Trophoblast cell (in vitro differentiated cells and primary cell): ENCODE data around the gene ATP8A2.
"Not testable (repeated sequence)": the region's sequence is repeated elsewhere in the genome, so short reads cannot be mapped to it uniquely, and the experiment has no call there.

Experiments
- DNase-seq, 2 donors: peaks; one replicate each; pipeline ENCODE4 v3.0.0-alpha.2; 2016
- H2AFZ ChIP-seq: 2 replicates; pipeline ENCODE4 v1.6.1; 2013; ENCODE audit warnings: low read length, moderate library complexity, mild to moderate bottlenecking; ENCODE audit not compliant: insufficient read depth, poor library complexity
- H2AK5ac ChIP-seq: 2 replicates; pipeline ENCODE4 v1.6.1; 2013; ENCODE audit warnings: mild to moderate bottlenecking, low read length
- H2BK120ac ChIP-seq: 2 replicates; pipeline ENCODE4 v1.6.1; 2013; ENCODE audit warnings: low read length, mild to moderate bottlenecking, moderate library complexity; ENCODE audit not compliant: insufficient read depth, poor library complexity
- H2BK12ac ChIP-seq: 2 replicates; pipeline ENCODE4 v1.6.1; 2013; ENCODE audit warnings: mild to moderate bottlenecking, low read length, moderate library complexity
- H2BK5ac ChIP-seq: 2 replicates; pipeline ENCODE4 v1.6.1; 2013; ENCODE audit warnings: low read length, low read depth, moderate library complexity, mild to moderate bottlenecking; ENCODE audit not compliant: poor library complexity
- H3K14ac ChIP-seq: 2 replicates; pipeline ENCODE4 v1.6.1; 2013; ENCODE audit warnings: mild to moderate bottlenecking, low read length
- H3K18ac ChIP-seq: 2 replicates; pipeline ENCODE4 v1.6.1; 2013; ENCODE audit warnings: mild to moderate bottlenecking, low read length
- H3K23ac ChIP-seq: 2 replicates; pipeline ENCODE4 v1.6.1; 2013; ENCODE audit warnings: low read length
- H3K27ac ChIP-seq: 2 replicates; pipeline ENCODE4 v1.5.1; 2013; ENCODE audit warnings: low read depth, mild to moderate bottlenecking, inconsistent platforms, low read length, moderate library complexity
- H3K27me3 ChIP-seq: 2 replicates; pipeline ENCODE4 v1.6.1; 2013; ENCODE audit warnings: inconsistent platforms, mild to moderate bottlenecking, low read length, moderate library complexity; ENCODE audit not compliant: insufficient read depth
- H3K36me3 ChIP-seq, 2 experiments: 1 replicate in 1 of 2; 2 replicates in 1 of 2; pipeline ENCODE4 v1.6.1; 2013; ENCODE audit warnings: low read length in 2 of 2, mild to moderate bottlenecking in 2 of 2, moderate library complexity in 1 of 2; ENCODE audit not compliant: insufficient read depth in 2 of 2, control insufficient read depth in 1 of 2
- H3K4ac ChIP-seq: 2 replicates; pipeline ENCODE4 v1.6.1; 2013; ENCODE audit warnings: low read depth, mild to moderate bottlenecking, low read length, moderate library complexity
- H3K4me1 ChIP-seq, 2 experiments: 1 replicate in 1 of 2; 2 replicates in 1 of 2; pipeline ENCODE4 v1.6.1; 2013; ENCODE audit warnings: low read length in 2 of 2, mild to moderate bottlenecking in 2 of 2, moderate library complexity in 1 of 2; ENCODE audit not compliant: insufficient read depth in 2 of 2, control insufficient read depth in 1 of 2
- H3K4me2 ChIP-seq: 2 replicates; pipeline ENCODE4 v1.6.1; 2013; ENCODE audit warnings: inconsistent platforms, mild to moderate bottlenecking, low read length, moderate library complexity
- H3K4me3 ChIP-seq: 2 replicates; pipeline ENCODE4 v1.5.1; 2013; ENCODE audit warnings: mild to moderate bottlenecking, low read depth, low read length, inconsistent platforms
- H3K79me1 ChIP-seq: one replicate; pipeline ENCODE4 v1.6.1; 2013; ENCODE audit warnings: low read length
- H3K79me2 ChIP-seq: 2 replicates; pipeline ENCODE4 v1.6.1; 2013; ENCODE audit warnings: low read length, mild to moderate bottlenecking; ENCODE audit not compliant: control insufficient read depth, insufficient read depth, poor library complexity
- H3K9ac ChIP-seq: 2 replicates; pipeline ENCODE4 v1.6.1; 2013; ENCODE audit warnings: mild to moderate bottlenecking, low read length
- H3K9me3 ChIP-seq: 2 replicates; pipeline ENCODE4 v1.6.1; 2013; ENCODE audit warnings: low read depth, mild to moderate bottlenecking, control low read depth, inconsistent platforms, low read length; ENCODE audit not compliant: insufficient read depth
- H4K12ac ChIP-seq: 2 replicates; pipeline ENCODE4 v1.6.1; 2013; ENCODE audit warnings: low read depth, mild to moderate bottlenecking, low read length, moderate library complexity
- H4K8ac ChIP-seq: 2 replicates; pipeline ENCODE4 v1.6.1; 2013; ENCODE audit warnings: low read depth, mild to moderate bottlenecking, low read length, moderate library complexity
- H4K91ac ChIP-seq: one replicate; pipeline ENCODE4 v1.6.1; 2013; ENCODE audit warnings: low read depth, mild to moderate bottlenecking, low read length, moderate library complexity
- WGBS: extraction: QIAGEN DNeasy Blood & Tissue Kit; methylation state at CpG from one replicate; pipeline ENCODE4 v1.1.7; 2013; ENCODE audit warnings: missing lambda C conversion rate; ENCODE audit not compliant: insufficient read length, insufficient coverage; ENCODE audit errors: extremely low coverage; 5-methylcytosine and 5-hydroxymethylcytosine counted together

Gene ATP8A2

DNA sequence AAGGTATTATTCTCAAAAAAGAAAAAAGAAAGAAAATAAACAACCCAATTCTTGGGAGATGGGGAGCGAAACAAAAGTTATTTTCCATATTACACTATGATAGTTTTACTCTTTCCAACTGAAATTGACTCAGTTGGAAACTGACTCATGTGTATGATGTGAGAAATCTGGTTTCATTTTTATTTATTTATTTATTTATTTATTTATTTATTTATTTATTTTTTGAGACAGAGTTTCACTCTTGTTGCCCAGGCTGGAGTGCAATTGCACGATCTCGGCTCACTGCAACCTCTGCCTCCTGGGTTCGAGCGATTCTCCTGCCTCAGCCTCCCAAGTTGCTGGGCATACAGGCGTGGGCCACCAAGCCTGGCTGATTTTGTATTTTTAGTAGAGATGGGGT lies 11.3 kb upstream of the ATP8A2 start:
- H3K27ac ChIP-seq, H3K79me2 ChIP-seq, H4K91ac ChIP-seq, H2AK5ac ChIP-seq, H3K79me1 ChIP-seq, H4K12ac ChIP-seq, H2AFZ ChIP-seq, H3K23ac ChIP-seq, H2BK12ac ChIP-seq, H3K4me3 ChIP-seq, H2BK120ac ChIP-seq, H3K18ac ChIP-seq, H2BK5ac ChIP-seq, H3K27me3 ChIP-seq, H3K14ac ChIP-seq, H3K36me3 ChIP-seq, H4K8ac ChIP-seq, H3K4me1 ChIP-seq, H3K9me3 ChIP-seq, H3K4me2 ChIP-seq, H3K9ac ChIP-seq, H3K4ac ChIP-seq, DNase-seq: not testable (repeated sequence)
- no CpG with 5 or more reads among the region's 6 CpGs for WGBS

DNA sequence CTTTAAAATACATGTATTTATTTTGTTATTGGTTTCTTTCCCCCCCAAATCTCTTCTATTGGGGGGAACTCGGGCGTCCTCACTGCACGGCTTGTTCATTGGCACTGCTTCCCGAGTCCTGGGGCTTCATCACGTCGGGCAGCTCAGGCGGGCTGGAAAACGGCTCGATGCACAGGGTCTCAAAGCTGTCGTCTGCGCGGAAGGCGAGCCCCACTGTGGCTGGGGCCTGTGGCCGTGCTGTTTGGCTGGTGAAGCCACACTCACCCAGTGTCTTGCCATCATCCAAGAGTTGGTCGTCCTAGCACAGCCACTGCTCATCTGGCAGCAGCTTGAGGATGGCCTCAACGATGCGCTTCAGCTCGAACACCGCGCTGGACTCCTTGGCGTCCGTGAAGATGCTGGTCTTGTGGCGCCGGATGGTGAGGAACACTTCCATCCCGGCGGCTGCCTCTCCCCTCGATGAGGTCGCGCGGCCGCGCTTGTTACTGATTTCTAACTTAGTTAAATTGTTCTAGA lies 6.0 kb upstream of the ATP8A2 start:
- no CpG with 5 or more reads among the region's 32 CpGs for WGBS
- no peaks in the 10 kb centered on the region for H3K27me3 ChIP-seq
- no peak overlapping the region for H3K27ac ChIP-seq

DNA sequence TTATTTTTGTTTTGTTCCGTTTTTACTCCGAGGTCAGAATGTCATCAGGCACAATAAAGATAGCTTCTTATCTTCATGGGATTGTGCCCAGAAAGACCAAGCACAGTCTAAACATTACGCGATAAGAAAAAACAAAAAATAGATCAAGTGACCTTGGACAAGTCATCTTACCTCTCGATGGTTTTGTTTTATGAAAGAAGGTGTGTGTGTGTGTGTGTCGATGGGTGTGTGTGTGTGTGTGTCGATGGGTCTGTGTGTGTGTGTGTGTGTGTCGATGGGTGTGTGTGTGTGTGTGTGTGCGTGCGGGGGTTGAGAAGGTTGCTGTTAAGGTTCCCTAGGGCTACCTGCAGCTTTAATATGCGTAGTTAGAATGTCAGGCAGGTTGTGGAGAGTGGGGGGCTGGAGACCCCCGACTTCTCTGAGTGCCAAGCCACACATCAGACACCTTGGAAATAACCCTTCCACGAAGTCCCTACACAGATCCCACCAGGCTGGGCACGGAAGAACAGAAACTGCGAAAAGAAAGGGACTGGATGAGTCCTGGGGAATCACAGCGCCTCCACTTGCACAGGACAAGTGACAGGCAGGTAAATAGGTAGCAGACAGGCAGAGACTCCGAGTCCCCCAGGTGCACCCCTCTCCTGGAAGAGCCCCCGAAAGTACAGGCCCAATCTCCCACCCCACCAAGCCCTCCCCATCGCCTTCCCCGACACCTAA lies 458 bp upstream of the ATP8A2 start:
- no peak overlapping the region for H3K23ac ChIP-seq
- no peak overlapping the region for H2AFZ ChIP-seq
- H3K4me2 ChIP-seq = peak overlapping the region; percentile 89
- H2BK12ac ChIP-seq = no peak overlapping the region
- peaks cover 0 to 6% of the 10 kb centered on the region in 2 experiments for H3K4me1 ChIP-seq
- peaks cover 5% of the 10 kb centered on the region for H3K9me3 ChIP-seq
- H2AK5ac ChIP-seq = no peak overlapping the region
- H3K18ac ChIP-seq = no peak overlapping the region
- no peak overlapping the region for H4K91ac ChIP-seq
- no peak overlapping the region for H4K12ac ChIP-seq
- H3K4me3 ChIP-seq = peak overlapping the region; percentile 64
- no CpG with 5 or more reads among the region's 20 CpGs for WGBS
- no peak for DNase-seq
- H2BK5ac ChIP-seq = no peak overlapping the region
- no peak overlapping the region for H3K14ac ChIP-seq
- H3K27ac ChIP-seq = no peak overlapping the region
- no peak overlapping the region for H4K8ac ChIP-seq
- no peak overlapping the region for H2BK120ac ChIP-seq
- no peak overlapping the region for H3K4ac ChIP-seq
- H3K79me2 ChIP-seq = no peaks in the 10 kb centered on the region
- no peaks in the 10 kb centered on the region for H3K79me1 ChIP-seq
- no peaks in the 10 kb centered on the region for H3K36me3 ChIP-seq
- peaks cover 25% of the 10 kb centered on the region for H3K27me3 ChIP-seq
- H3K9ac ChIP-seq = no peak overlapping the region

More for the DNA sequence above, 6.0 kb upstream of the ATP8A2 start:
- Histone ChIP-seq H2BK12ac (no peak overlapping the region), H2AFZ (no peak overlapping the region), H3K4ac (no peak overlapping the region), H3K14ac (no peak overlapping the region), H4K12ac (no peak overlapping the region), H3K9ac (no peak overlapping the region), H2BK120ac (no peak overlapping the region), H4K91ac (no peak overlapping the region), H3K18ac (no peak overlapping the region), H3K4me2 (no peak overlapping the region), H2BK5ac (no peak overlapping the region), H3K23ac (no peak overlapping the region), H3K79me2 (no peaks in the 10 kb centered on the region), H3K4me3 (no peak overlapping the region), H3K79me1 (no peaks in the 10 kb centered on the region), H3K4me1 (no peaks in the 10 kb centered on the region), H4K8ac (no peak overlapping the region), H3K36me3 (no peaks in the 10 kb centered on the region), H2AK5ac (no peak overlapping the region), H3K9me3 (peaks cover 2% of the 10 kb centered on the region)
- no peak for DNase-seq

DNA sequence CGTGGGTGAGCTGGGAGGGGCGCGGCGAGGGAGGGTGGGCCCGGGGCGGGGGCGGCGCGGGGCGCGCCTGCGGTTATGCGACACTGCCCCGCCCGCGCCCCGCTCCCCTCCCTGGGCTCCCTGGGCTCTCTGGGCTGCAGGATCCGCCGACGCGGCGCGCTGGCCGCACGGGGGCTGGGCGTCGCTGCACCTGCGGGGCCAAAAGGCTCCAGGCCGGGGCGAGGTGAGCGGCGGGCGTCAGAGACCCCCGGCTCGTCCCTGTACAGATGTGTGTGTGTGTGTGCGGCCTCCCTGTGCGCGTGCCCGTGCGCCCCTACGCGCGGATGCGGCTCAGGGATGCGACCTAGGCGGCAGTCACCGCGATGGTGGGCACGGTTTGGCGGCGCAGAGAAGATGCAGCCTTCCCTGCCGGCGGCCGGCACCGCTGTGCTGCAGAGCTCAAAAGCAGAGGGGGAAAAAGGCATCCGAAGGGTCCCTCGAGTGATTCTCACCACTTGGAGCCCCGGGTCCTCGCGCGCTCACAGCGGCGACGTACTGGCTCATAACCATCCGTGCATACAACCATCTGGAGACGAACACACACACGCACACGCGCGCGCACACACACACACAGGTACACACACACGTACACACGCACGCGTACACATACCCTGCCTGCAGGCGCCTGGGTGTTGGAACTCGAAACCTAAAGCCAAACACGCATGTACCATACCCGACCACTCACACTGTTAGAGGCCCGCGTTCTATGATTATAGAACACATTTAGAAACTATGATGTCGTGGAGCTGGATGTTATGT lies 709 bp downstream of the ATP8A2 start:
- no peak overlapping the region for H2BK5ac ChIP-seq
- WGBS = no CpG with 5 or more reads among the region's 82 CpGs
- DNase-seq = no peak
- H3K14ac ChIP-seq = no peak overlapping the region
- H3K4me3 ChIP-seq = peak overlapping the region; percentile 64
- no peak overlapping the region for H3K9ac ChIP-seq
- H3K4me1 ChIP-seq = peaks cover 0 to 6% of the 10 kb centered on the region in 2 experiments
- no peak overlapping the region for H4K8ac ChIP-seq
- H3K4me2 ChIP-seq = peak overlapping the region; percentile 89
- H3K36me3 ChIP-seq = no peaks in the 10 kb centered on the region
- H3K79me2 ChIP-seq = no peaks in the 10 kb centered on the region
- H3K23ac ChIP-seq = no peak overlapping the region
- no peak overlapping the region for H4K12ac ChIP-seq
- H4K91ac ChIP-seq = no peak overlapping the region
- H3K4ac ChIP-seq = no peak overlapping the region
- H2AFZ ChIP-seq = peak overlapping the region; percentile 42
- no peak overlapping the region for H3K18ac ChIP-seq
- H3K27me3 ChIP-seq = peaks cover 25% of the 10 kb centered on the region
- no peaks in the 10 kb centered on the region for H3K79me1 ChIP-seq
- no peak overlapping the region for H2BK12ac ChIP-seq
- H3K27ac ChIP-seq = no peak overlapping the region
- no peak overlapping the region for H2BK120ac ChIP-seq
- no peak overlapping the region for H2AK5ac ChIP-seq
- peaks cover 5% of the 10 kb centered on the region for H3K9me3 ChIP-seq
